DLD1 (cell line): ENCODE measurements around the gene LDB1.

Experiments
- in situ Hi-C: cut with HindIII; loops from 2 replicates; pipeline ENCODE4 v1.10.0; 2017; ENCODE audit warnings: low sequenced_read_pairs

The LDB1 gene

GRCh38 chr10:102135956-102136526 is 15.9 kb upstream of the LDB1 start:
- in situ Hi-C loops = no loop called here

- in situ Hi-C loops = no loop called here
Observed at GRCh38 chr10:102134416-102134815, 14.2 kb upstream of the LDB1 start.

- in situ Hi-C loops = no loop called here
Observed at GRCh38 chr10:102133373-102134195, 13.4 kb upstream of the LDB1 start.

GRCh38 chr10:102132563-102133372 is 12.6 kb upstream of the LDB1 start, which contains the start of gene PPRC1:
PPRC1 (plus strand) TSS chr10:102133040; CDS start chr10:102133069, 29 bp downstream.
- in situ Hi-C loops = no loop called here

GRCh38 chr10:102132193-102132562 is 12.0 kb upstream of the LDB1 start:
- in situ Hi-C loops = no loop called here

GRCh38 chr10:102131286-102132170 is 11.4 kb upstream of the LDB1 start:
- in situ Hi-C loops = no loop called here

- in situ Hi-C loops = no loop called here
Observed at GRCh38 chr10:102123223-102123622, 3.1 kb upstream of the LDB1 start.

GRCh38 chr10:102122450-102122849 is 2.3 kb upstream of the LDB1 start:
- in situ Hi-C loops = no loop called here

- in situ Hi-C loops = no loop called here
Observed at GRCh38 chr10:102121739-102122372, 1.7 kb upstream of the LDB1 start.

GRCh38 chr10:102120991-102121738 is 997 bp upstream of the LDB1 start:
- in situ Hi-C loops = no loop called here

- in situ Hi-C loops = no loop called here
Observed at GRCh38 chr10:102119417-102120141, 589 bp downstream of the LDB1 start.

- in situ Hi-C loops = no loop called here
Observed at GRCh38 chr10:102118867-102119266, 1.3 kb downstream of the LDB1 start.

- in situ Hi-C loops = no loop called here
Observed at GRCh38 chr10:102117391-102118159, 2.6 kb downstream of the LDB1 start.

GRCh38 chr10:102116656-102117055 is 3.5 kb downstream of the LDB1 start:
- in situ Hi-C loops = no loop called here

- in situ Hi-C loops = no loop called here
Observed at GRCh38 chr10:102115775-102116174, 4.4 kb downstream of the LDB1 start.

GRCh38 chr10:102114861-102115618 is 5.1 kb downstream of the LDB1 start:
- in situ Hi-C loops = no loop called here
